ENCODE measurements around the gene GLRX. TPM values are rescaled to one million over a fixed set of nuclear protein-coding genes. Genes with fewer than 3 reads are reported as not detected.

The GLRX gene
- total RNA-seq, 1 donor from 2014 or later: 139 TPM

DNA sequence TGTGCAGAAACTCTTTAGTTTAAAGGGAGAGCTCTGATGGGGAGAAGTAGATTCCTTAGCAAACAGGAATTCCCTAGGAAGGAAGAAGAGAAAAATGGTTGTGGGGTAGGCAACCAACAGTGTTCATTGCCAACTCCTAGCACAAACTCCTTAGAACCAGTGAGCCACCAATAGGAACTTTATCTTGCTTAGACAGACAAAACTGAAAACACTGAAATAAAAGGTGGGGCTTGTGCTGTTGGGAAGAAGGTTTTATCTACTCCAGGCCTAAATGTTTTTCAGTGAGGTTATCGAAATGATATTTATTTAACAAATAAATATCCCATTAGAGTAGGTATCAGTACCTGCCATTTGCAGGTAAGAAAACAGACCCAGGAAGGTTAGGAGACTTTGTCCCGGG lies 7.7 kb upstream of the GLRX start:
- intact Hi-C loops (cut with micrococcal nuclease): no loop called here
- Histone ChIP-seq H3K4me3 (no peak overlapping the region), H3K36me3 (no peaks in the 10 kb centered on the region), H3K27me3 (ENCODE audit: low read depth) (no peaks in the 10 kb centered on the region), H3K9me3 (replicated peaks) (no peaks in the 10 kb centered on the region), H3K27ac (replicated peaks) (no peak overlapping the region), H3K4me1 (peaks cover 18% of the 10 kb centered on the region)
- DNase-seq: no peak
- TF ChIP-seq, protein P1, sequence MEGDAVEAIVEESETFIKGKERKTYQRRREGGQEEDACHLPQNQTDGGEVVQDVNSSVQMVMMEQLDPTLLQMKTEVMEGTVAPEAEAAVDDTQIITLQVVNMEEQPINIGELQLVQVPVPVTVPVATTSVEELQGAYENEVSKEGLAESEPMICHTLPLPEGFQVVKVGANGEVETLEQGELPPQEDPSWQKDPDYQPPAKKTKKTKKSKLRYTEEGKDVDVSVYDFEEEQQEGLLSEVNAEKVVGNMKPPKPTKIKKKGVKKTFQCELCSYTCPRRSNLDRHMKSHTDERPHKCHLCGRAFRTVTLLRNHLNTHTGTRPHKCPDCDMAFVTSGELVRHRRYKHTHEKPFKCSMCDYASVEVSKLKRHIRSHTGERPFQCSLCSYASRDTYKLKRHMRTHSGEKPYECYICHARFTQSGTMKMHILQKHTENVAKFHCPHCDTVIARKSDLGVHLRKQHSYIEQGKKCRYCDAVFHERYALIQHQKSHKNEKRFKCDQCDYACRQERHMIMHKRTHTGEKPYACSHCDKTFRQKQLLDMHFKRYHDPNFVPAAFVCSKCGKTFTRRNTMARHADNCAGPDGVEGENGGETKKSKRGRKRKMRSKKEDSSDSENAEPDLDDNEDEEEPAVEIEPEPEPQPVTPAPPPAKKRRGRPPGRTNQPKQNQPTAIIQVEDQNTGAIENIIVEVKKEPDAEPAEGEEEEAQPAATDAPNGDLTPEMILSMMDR (IDR thresholded peaks at IDR 0.05; ENCODE audit: borderline replicate concordance): no peak

DNA sequence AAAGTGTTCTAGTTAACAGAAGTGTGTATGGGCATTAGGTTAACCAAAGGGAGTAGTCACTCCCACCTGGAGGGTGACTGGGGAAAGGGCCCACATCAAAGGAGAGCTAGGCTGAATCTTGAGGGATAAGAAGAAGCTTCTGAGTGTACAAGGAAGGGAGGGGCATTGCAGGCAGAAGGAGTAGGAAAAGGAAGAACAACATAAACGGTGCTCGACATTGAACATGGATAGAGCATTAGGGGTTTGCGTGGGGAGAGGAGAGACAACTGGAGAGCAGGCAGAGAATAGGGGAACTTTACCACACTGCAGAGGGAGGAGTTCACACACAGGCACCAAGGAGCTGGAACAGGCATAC lies 5.3 kb upstream of the GLRX start:
- Histone ChIP-seq H3K36me3 (no peaks in the 10 kb centered on the region), H3K27ac (replicated peaks) (no peak overlapping the region), H3K9me3 (replicated peaks) (no peaks in the 10 kb centered on the region), H3K4me3 (no peak overlapping the region), H3K4me1 (peaks cover 20% of the 10 kb centered on the region), H3K27me3 (ENCODE audit: low read depth) (no peaks in the 10 kb centered on the region)
- DNase-seq: no peak
- intact Hi-C loops (cut with micrococcal nuclease): no loop called here
- TF ChIP-seq, protein P1 (IDR thresholded peaks at IDR 0.05; ENCODE audit: borderline replicate concordance): no peak

DNA sequence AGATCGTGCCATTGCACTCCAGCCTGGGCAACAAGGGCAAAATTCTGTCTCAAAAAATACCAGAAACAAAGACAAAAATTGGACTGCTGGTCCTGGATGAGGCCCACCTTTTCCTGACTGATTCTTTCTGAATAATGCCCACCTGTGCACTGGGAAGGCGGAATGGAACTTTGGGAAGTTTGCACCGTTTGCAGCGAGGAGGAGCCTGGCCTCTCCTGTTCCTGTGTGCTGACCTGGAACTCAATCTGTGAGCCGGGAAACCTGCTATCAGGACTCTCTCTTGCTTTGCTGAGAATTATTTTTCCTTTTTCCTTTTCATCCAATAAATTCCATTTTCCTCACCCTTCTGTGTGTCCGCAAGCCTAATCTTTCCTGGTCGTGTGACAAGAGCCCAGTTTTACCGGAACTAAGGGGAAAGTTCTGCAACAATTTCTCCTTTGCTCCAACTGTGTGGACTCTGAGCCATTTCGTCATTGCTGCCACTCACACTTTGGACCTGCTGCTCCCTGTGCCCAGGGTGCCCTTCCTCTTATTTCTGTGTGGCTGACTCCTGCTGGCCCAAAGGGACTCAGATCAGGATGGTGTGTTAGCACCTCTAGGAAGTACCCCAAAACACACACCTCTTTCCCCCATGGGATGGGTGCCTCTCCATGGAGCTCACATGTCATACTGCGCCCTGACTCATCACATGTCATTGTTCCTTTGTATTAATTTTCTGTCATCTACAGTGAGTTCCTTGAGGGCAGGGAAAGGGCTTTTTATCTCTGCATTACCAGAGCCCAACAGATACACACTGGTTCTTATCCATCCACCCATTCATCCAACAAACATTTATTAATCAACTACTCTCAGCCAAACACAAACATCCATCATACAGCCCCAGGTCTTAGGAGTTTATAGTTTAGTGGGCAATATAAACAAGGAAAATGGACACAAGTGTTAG lies 4.7 kb upstream of the GLRX start:
- TF ChIP-seq, protein P1 (IDR thresholded peaks at IDR 0.05; ENCODE audit: borderline replicate concordance): no peak
- intact Hi-C loops (cut with micrococcal nuclease): no loop called here
- no peaks in the 10 kb centered on the region for H3K27me3 ChIP-seq (ENCODE audit: low read depth)
- DNase-seq: no peak
- peaks cover 26% of the 10 kb centered on the region for H3K4me1 ChIP-seq
- H3K27ac ChIP-seq (replicated peaks): no peak overlapping the region
- H3K9me3 ChIP-seq (replicated peaks): no peaks in the 10 kb centered on the region
- no peak overlapping the region for H3K4me3 ChIP-seq
- no peaks in the 10 kb centered on the region for H3K36me3 ChIP-seq

DNA sequence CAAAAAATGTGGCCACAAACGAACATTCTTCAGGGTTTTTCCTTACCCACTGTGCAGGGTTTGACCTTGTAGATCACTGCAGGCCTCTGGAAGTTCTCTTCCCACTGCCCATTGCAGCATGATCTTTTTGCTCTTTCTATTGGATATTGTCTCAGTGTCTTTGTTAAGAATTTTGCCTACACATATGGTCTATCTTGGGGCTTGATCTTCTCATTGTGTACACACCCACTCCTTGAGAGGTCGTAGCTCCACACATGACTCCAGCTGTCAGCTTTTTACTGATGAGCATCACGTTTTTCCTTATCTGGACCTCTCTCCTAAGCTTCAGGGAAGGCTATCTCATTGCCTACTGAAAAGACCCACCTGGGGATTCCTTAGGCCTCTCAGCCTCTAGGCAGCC lies 3.0 kb upstream of the GLRX start:
- peaks cover 43% of the 10 kb centered on the region for H3K4me1 ChIP-seq
- H3K27me3 ChIP-seq (ENCODE audit: low read depth): no peaks in the 10 kb centered on the region
- no peak overlapping the region for H3K4me3 ChIP-seq
- TF ChIP-seq, protein P1 (IDR thresholded peaks at IDR 0.05; ENCODE audit: borderline replicate concordance): no peak
- no peaks in the 10 kb centered on the region for H3K36me3 ChIP-seq
- no peak overlapping the region for H3K27ac ChIP-seq (replicated peaks)
- no peaks in the 10 kb centered on the region for H3K9me3 ChIP-seq (replicated peaks)
- intact Hi-C loops (cut with micrococcal nuclease): no loop called here
- DNase-seq: no peak

DNA sequence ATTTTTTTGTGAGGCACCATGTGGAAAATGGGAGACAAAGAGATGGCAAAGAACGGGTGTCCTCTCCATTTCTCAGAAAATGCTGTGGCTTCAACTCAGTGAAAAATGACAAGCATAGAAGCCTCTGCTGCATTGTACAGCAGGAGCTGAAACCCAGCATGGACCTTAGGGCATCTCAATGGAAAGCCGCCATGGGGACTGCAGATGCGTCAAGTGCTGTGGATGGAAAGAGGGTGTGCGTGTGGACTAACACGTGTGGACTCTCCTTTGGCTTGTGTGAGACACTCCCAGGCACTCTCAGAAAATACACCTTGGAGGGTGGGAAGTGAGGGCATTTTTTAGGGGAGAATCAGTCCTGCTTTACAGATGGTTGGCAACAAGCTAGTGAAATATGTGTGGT lies 2.2 kb upstream of the GLRX start:
- intact Hi-C loops (cut with micrococcal nuclease): no loop called here
- H3K4me3 ChIP-seq: no peak overlapping the region
- H3K4me1 ChIP-seq: peaks cover 51% of the 10 kb centered on the region
- H3K9me3 ChIP-seq (replicated peaks): no peaks in the 10 kb centered on the region
- no peak for DNase-seq
- H3K27me3 ChIP-seq (ENCODE audit: low read depth): no peaks in the 10 kb centered on the region
- H3K27ac ChIP-seq (replicated peaks): peak overlapping the region; percentile 95
- H3K36me3 ChIP-seq: no peaks in the 10 kb centered on the region
- TF ChIP-seq, protein P1 (IDR thresholded peaks at IDR 0.05; ENCODE audit: borderline replicate concordance): no peak
